IMR-90 (cell line): ENCODE results near the gene LRRC4C.

Source experiments
- BHLHE40 ChIP-seq: fragments of 150-350 bp; IDR thresholded peaks from 2 replicates; pipeline ENCODE4 v1.6.1; 2016; ENCODE audit warnings: mild to moderate bottlenecking, low read depth, low read length
- CHD1 ChIP-seq: IDR thresholded peaks from 2 replicates; pipeline ENCODE4 v1.6.1; 2012; ENCODE audit warnings: low read depth, low read length, improper control_type of control experiment
- FOS ChIP-seq: fragments of 150-350 bp; IDR thresholded peaks from 2 replicates; pipeline ENCODE4 v1.6.1; 2016; ENCODE audit warnings: low read depth, low read length
- MAFK ChIP-seq: IDR thresholded peaks from 2 replicates; pipeline ENCODE4 v1.6.1; 2012; ENCODE audit warnings: low read depth, low read length, improper control_type of control experiment
- MXI1 ChIP-seq: IDR thresholded peaks from 2 replicates; pipeline ENCODE4 v1.6.1; 2012; ENCODE audit warnings: low read depth, mild to moderate bottlenecking, low read length, moderate library complexity, borderline replicate concordance
- NFE2L2 ChIP-seq: fragments of 150-350 bp; IDR thresholded peaks from 2 replicates; pipeline ENCODE4 v1.6.1; 2016; ENCODE audit warnings: low read depth, mild to moderate bottlenecking, low read length
- POLR2A ChIP-seq: IDR thresholded peaks from 2 replicates; pipeline ENCODE4 v1.6.1; 2012; ENCODE audit warnings: mild to moderate bottlenecking, low read depth, low read length
- RAD21 ChIP-seq: IDR thresholded peaks from 2 replicates; pipeline ENCODE4 v1.6.1; 2012; ENCODE audit warnings: low read length, improper control_type of control experiment
- RCOR1 ChIP-seq: IDR thresholded peaks from 2 replicates; pipeline ENCODE4 v1.6.1; 2012; ENCODE audit warnings: mild to moderate bottlenecking, low read length, improper control_type of control experiment; ENCODE audit not compliant: insufficient replicate concordance
- RFX5 ChIP-seq: IDR thresholded peaks from 2 replicates; pipeline ENCODE4 v1.8.0; 2012; ENCODE audit warnings: low read depth, mild to moderate bottlenecking, low read length, moderate library complexity
- USF2 ChIP-seq: fragments of 150-350 bp; IDR thresholded peaks from 2 replicates; pipeline ENCODE4 v1.6.1; 2017; ENCODE audit warnings: mild to moderate bottlenecking, antibody characterized with exemption, low read length, low read depth
- TF ChIP-seq, protein P1 (sequence below): conservative IDR thresholded peaks from 2 replicates; pipeline ENCODE4 v1.5.1; 2012; ENCODE audit warnings: mild to moderate bottlenecking, low read depth, low read length, improper control_type of control experiment
- TF ChIP-seq, protein P2 (sequence below): fragments of 150-350 bp; IDR thresholded peaks from 2 replicates; pipeline ENCODE4 v1.6.1; 2016; ENCODE audit warnings: low read depth, mild to moderate bottlenecking, low read length, moderate library complexity, borderline replicate concordance

DNA sequence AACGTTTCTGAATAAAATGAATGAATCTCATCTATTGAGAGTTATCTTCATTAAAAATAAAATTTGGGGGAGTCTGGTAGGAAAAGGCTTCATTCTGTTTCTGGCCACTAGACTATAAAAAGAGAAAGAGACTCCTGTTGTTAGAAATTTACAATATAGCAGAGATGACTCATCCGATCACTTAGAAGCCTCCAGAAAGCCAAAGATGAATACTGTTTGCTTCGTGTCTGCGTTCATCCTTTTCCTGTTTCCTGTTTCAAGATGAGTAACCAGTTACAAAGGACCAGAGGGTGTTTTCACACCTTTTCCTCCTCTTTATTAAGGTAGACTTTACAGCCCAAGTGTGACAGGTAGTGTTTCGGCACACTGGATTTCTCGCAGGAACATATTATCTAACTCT, 1120.7 kb downstream of the LRRC4C start:
- TF ChIP-seq, protein P1, sequence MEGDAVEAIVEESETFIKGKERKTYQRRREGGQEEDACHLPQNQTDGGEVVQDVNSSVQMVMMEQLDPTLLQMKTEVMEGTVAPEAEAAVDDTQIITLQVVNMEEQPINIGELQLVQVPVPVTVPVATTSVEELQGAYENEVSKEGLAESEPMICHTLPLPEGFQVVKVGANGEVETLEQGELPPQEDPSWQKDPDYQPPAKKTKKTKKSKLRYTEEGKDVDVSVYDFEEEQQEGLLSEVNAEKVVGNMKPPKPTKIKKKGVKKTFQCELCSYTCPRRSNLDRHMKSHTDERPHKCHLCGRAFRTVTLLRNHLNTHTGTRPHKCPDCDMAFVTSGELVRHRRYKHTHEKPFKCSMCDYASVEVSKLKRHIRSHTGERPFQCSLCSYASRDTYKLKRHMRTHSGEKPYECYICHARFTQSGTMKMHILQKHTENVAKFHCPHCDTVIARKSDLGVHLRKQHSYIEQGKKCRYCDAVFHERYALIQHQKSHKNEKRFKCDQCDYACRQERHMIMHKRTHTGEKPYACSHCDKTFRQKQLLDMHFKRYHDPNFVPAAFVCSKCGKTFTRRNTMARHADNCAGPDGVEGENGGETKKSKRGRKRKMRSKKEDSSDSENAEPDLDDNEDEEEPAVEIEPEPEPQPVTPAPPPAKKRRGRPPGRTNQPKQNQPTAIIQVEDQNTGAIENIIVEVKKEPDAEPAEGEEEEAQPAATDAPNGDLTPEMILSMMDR, result 0 out of 2 replicates have a peak, but pooled peaks have one; percentile 12
- no peak for TF ChIP-seq POLR2A
- TF ChIP-seq USF2, result no peak
- TF ChIP-seq, protein P2, sequence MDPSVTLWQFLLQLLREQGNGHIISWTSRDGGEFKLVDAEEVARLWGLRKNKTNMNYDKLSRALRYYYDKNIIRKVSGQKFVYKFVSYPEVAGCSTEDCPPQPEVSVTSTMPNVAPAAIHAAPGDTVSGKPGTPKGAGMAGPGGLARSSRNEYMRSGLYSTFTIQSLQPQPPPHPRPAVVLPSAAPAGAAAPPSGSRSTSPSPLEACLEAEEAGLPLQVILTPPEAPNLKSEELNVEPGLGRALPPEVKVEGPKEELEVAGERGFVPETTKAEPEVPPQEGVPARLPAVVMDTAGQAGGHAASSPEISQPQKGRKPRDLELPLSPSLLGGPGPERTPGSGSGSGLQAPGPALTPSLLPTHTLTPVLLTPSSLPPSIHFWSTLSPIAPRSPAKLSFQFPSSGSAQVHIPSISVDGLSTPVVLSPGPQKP, result no peak
- TF ChIP-seq RAD21, result no peak
- TF ChIP-seq FOS, result peak; percentile 85; the same call in 1 of the 2 replicates
- TF ChIP-seq RCOR1, result no peak
- TF ChIP-seq NFE2L2, result no peak
- TF ChIP-seq CHD1, result no peak
- TF ChIP-seq RFX5, result no peak
- TF ChIP-seq BHLHE40, result peak; percentile 30; the same call in 1 of the 2 replicates
- no peak for TF ChIP-seq MAFK
- TF ChIP-seq MXI1, result no peak
